HL-60/S4 (cell line): Measurements from ENCODE around the gene GLIPR1.

ENCODE experiments used
- in situ Hi-C: fragments of 300-500 bp; cut with MboI; formaldehyde crosslinking; loops from 2 replicates; pipeline ENCODE4 v1.14.3; 2022; ENCODE audit warnings: low sequenced_read_pairs

Gene GLIPR1

DNA sequence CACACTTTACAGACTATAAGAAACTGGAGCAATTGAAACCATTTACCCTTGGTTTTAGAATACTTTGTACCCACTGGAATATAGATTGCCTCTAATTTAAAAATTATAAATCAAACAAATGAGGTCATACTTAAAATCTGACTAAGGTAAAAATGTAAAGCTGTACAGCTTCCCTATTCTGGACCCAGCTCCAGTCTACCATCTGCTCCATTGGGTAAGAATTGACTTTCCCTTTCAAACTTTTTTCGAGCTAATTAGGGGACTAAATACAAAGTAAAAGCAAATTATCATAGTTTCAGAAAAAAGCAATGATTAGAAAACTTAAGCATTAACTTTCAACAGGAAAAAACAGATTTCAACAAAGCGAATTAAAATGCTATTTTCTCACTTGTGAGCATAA, 26.5 kb downstream of the GLIPR1 start:
- in situ Hi-C loops: loop anchor here (25.0 kb wide), 1 partner anchor 830 kb away; the partner anchor contains the start of gene BBS10

GRCh38 chr12:75508159-75508558, 27.6 kb downstream of the GLIPR1 start:
- in situ Hi-C loops: loop anchor here (25.0 kb wide), 1 partner anchor 829 kb away; the partner anchor contains the start of gene BBS10

- in situ Hi-C loops: loop anchor here (25.0 kb wide), 1 partner anchor 828 kb away; the partner anchor contains the start of gene BBS10
Measured at GRCh38 chr12:75509621-75510020, 29.1 kb downstream of the GLIPR1 start.

- in situ Hi-C loops: loop anchor here (25.0 kb wide), 1 partner anchor 826 kb away; the partner anchor contains the start of gene BBS10
Measured at GRCh38 chr12:75511116-75512048, 30.8 kb downstream of the GLIPR1 start, which contains the start of gene KRR1. KRR1 (minus strand) TSS chr12:75511609; CDS start chr12:75511597, 12 bp downstream.

GRCh38 chr12:75521224-75521623, 40.7 kb downstream of the GLIPR1 start:
- in situ Hi-C loops: loop anchor here (25.0 kb wide), 1 partner anchor 816 kb away; the partner anchor contains the start of gene BBS10

- in situ Hi-C loops: loop anchor here (25.0 kb wide), 1 partner anchor 815 kb away; the partner anchor contains the start of gene BBS10
Measured at GRCh38 chr12:75522124-75522523, 41.6 kb downstream of the GLIPR1 start.

DNA sequence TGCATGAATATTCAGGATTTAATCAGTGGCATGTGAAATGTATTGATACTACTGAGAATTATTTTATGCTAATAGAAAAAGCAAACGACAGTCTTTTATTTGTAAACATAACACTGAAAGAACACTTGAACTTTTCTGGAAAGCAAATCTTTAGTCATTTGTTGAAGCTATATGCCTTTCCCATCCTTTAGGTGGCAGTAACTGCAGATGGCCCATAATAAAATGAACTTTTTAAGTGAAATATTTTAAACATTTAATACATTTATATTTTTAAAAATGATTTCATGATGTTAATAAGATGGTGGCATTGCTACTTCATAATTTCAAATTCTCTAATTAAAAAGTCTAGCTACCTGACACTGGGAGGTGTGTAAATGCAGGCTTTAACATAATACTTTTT, 44.7 kb downstream of the GLIPR1 start:
- in situ Hi-C loops: no loop called here

DNA sequence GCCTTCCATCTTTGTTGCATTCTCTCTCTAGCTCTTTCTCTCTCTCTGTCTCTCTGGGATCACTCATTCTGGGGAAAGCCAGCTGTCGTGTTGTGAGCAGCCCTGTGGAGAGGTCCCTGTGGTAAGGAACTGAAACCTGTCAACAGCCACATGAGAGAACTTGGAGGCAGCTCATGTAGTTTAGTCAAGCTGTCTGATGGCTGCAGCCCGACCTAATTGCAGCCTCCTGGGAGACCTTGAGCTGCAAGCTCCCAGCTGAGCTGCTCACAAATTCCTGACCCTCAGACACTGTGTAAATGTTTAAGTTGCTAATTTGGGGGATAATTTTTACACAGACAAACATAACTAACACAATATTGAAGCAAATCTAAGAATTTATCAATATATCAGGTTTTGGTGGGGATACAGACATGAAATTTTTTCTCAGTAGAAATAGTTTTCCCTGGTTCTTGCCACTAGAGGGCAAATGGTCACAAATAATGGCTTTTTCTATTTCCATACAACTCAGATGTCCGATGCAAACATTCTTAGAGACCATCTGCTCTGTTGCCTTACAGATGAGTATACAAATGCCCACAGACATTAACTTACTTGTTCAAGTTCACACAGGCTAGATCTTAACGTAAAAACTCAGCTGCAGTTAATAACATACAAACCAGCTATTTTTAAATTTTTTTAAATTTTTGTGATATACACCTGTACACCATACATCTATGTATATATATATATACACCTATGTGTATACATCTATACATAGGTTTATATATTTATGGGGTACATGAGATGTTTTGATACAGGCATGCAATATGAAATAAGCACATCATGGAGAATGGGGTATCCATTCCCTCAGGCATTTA, 46.3 kb downstream of the GLIPR1 start:
- in situ Hi-C loops: no loop called here

DNA sequence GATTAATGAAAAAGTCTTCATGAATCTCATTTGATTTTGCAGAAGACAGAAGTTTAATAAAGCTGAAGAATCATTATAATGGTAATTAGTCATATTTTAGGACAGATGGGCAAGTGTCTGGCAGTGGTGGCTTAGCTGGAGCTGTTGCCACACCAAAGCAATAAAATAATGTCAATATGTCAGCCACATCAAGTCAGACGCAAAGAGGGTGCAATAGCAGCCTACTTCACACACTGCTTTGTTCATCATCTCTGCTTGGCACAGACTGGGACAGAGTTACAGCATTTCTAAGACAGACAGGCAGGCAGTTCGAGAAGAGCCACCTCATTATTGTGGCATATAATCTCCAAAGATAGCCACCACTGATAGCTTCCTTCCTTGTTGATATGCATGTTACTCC, 47.7 kb downstream of the GLIPR1 start:
- in situ Hi-C loops: no loop called here

DNA sequence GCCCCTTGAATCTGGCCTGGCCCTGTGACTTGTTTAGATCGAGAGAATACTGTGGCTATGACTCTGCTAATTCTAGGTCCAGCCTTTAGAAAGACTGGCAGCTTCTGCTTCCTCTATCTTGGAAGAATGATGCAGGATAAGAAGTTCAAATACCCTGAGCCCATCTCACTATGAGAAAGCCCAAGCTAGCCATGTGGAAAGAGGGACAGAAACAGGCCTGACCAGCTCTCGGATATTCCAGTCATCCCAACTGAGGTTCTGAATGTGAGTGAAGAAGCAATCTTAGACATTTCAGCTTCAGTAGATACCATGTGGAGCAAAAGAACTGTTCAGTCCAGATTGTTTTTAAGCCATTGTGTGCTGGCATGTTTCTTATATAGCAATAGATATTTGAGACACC, 48.1 kb downstream of the GLIPR1 start:
- in situ Hi-C loops: no loop called here

- in situ Hi-C loops: no loop called here
Measured at GRCh38 chr12:75529316-75529715, 48.8 kb downstream of the GLIPR1 start.

GRCh38 chr12:75529826-75530225, 49.3 kb downstream of the GLIPR1 start:
- in situ Hi-C loops: loop anchor here (10.0 kb wide), 1 partner anchor 505 kb away; the partner anchor contains the start of gene PHLDA1

DNA sequence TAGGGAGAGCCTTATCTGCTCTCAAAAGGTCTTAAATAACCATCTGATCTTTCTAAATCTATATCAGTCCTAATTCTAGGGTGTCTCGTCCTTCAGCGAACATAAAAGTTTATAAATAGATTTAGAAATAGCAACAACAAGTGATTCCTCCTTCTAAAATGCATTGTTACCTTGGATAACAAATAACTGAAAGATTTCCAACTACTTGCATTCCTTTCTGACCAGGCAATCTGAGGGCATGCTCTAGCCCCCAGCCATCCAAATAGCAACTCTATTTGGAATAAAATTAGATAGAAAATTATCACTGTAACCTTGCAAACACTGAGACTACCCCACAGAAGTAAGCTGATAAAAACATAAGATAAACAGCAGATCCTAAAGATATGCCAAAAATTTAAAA, 52.7 kb downstream of the GLIPR1 start:
- in situ Hi-C loops: loop anchor here (10.0 kb wide), 1 partner anchor 502 kb away; the partner anchor contains the start of gene PHLDA1

- in situ Hi-C loops: loop anchor here (10.0 kb wide), 1 partner anchor 495 kb away; the partner anchor contains the start of gene PHLDA1
Measured at GRCh38 chr12:75539889-75540288, 59.3 kb downstream of the GLIPR1 start.

DNA sequence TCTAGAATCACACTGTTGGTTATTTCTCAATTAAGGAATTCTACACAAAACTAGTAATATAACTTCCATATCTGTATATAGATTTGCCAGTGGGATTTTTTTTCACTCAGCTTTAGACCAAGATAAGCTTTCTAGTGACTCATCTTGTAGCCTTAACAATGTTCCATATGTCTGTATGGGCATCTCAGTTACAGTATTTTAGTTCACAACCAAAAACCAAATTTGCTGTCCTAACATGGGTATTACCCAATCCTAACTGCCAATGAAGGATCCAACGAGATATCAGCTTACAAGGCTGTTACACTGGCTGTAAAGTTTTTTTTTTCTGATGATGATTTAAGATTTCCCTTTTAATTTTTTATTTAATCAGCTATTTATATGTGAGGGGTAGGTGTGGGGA, 62.4 kb downstream of the GLIPR1 start:
- in situ Hi-C loops: no loop called here

GRCh38 chr12:75543529-75543928, 63.0 kb downstream of the GLIPR1 start:
- in situ Hi-C loops: no loop called here

- in situ Hi-C loops: no loop called here
Measured at GRCh38 chr12:75545636-75546035, 65.1 kb downstream of the GLIPR1 start.

DNA sequence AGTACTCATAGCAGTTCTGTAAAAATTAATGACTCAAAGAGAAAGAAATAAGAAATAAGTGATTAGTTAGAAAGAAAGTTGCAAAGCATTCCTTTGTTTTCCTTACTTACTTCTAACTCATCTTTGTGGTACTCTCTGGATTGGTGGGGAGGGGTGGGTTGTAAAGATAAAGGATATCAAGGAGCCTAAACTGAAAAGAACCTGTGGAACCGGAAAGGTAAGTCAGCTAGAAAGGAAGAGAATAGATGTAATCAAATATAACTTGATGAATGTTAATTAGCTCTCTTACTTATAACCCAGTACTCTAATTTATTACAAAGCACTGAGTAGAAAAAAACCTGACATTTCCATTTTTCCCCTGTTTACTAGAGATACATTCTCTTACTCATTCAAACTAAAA, 68.3 kb downstream of the GLIPR1 start:
- in situ Hi-C loops: no loop called here

DNA sequence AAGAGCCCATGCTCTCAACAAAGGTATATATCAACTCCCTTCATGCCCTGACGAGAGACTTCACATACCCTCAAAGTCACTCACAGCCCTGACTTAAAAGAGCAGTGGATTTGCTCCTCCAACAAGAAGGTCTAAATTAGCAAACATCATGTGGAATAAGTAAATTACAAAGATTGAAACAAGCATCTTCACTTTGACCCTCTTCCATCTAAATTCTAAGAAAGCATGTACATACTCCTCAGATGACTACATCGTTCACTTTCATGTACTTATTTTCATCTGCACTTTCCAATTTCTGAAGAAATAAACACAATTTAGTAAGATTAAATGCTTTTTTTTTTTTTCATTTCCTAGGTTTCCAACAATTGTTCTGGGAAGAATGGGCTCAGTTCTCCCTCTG, 69.4 kb downstream of the GLIPR1 start:
- in situ Hi-C loops: no loop called here

GRCh38 chr12:75550401-75551240, 70.1 kb downstream of the GLIPR1 start:
- in situ Hi-C loops: no loop called here
